ENCODE data around the gene PDSS2.
"Not testable (repeated sequence)": the region's sequence is repeated elsewhere in the genome, so short reads cannot be mapped to it uniquely, and the experiment has no call there.

Gene PDSS2

DNA sequence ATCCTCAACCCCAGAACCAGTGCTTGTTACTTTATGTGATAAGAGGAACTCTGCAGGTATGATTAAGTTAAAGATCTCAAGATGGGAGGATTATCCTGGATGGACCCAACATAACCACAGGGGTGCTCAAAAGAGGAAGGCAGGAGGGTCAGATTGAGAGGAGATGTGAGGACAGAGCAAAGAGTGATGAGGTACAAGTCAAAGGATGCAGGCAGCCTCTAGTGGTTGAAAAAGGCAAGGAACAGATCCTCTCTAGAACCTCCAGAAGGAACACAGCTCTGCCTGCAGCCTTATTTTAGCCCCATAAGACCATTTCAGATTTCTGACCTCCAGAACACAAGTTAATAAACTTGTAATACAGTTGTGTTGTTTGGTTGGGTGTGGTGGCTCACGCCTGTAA lies 41.2 kb downstream of the PDSS2 start:
- no peak for DNase-seq (ENCODE audit: low read depth in 2 of 2)

- DNase-seq (ENCODE audit: low read depth in 2 of 2): no peak
Measured at GRCh38 chr6:107416145-107416544, 43.2 kb downstream of the PDSS2 start.

- DNase-seq (ENCODE audit: low read depth in 2 of 2): no peak
Measured at GRCh38 chr6:107413966-107414645, 45.3 kb downstream of the PDSS2 start.

GRCh38 chr6:107411161-107411560 lies 48.2 kb downstream of the PDSS2 start:
- no peak for DNase-seq (ENCODE audit: low read depth in 2 of 2)

DNA sequence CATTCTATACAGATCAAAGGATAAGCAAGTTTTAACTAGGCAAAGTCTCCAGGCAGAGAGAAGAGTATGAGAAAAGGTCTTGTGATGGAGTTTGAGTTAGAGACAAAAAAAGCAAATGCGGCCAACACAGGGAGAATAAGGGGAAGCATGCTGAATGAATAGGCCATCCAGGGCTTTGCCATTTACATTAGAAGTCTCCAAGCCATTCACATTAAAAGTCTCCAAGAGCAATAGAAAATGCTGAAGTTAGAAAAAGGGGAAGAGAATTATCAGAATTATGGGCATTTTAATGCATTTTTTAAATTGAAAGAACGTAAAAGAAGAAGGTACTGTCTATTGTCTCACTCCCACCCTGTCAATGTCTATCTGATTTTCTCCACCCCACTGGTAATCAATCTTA lies 49.4 kb downstream of the PDSS2 start:
- no peak for DNase-seq (ENCODE audit: low read depth in 2 of 2)

- DNase-seq (ENCODE audit: low read depth in 2 of 2): no peak
Measured at GRCh38 chr6:107408714-107409113, 50.6 kb downstream of the PDSS2 start.

DNA sequence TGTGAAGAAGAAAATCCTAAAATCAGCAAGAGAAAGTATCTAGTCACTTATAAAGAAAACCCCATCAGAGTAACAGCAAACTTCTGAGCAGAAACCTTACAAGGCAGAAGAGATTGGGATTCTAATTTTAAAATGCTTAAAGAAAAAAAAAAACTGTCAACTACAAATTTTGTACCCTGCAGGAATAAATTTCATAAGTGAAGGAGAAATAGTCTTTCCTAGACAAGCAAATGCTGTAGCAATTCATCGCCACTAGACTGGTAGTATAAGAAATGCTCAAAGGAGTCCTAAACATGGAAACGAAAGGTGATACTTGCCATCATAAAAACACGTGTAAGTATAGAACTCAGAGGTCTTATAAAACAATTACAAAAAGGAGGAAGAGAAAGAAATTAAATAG lies 54.4 kb downstream of the PDSS2 start:
- no peak for DNase-seq (ENCODE audit: low read depth in 2 of 2)

- DNase-seq (ENCODE audit: low read depth in 2 of 2): no peak
Measured at GRCh38 chr6:107402533-107402932, 56.8 kb downstream of the PDSS2 start.

- no peak for DNase-seq (ENCODE audit: low read depth in 2 of 2)
Measured at GRCh38 chr6:107401573-107401972, 57.8 kb downstream of the PDSS2 start.

DNA sequence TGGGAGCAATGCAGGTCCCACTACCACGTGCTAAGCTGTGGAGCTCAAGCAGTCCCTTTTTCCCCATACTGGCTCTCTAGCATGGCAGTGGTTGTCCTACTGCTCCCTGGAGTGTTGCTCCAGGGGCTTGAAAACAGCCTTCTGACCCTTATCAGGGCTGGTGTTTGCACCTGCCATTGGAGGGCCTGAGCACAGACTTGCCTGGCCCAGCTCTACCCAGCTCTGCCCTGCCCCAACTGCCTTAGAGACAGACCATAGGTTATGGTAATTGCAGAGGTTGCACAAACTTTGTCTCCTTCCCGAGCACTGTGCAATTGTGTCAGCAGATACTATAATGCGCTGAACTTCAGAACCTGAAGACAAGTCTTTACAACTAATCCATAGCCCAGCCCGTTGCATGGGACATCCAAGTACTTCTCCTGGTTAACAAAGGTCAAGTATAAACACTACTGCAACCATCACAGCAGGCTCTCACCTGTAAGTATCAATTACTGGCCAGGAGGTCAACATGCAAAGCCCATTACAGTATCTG lies 58.7 kb downstream of the PDSS2 start:
- DNase-seq (ENCODE audit: low read depth in 2 of 2): no peak

DNA sequence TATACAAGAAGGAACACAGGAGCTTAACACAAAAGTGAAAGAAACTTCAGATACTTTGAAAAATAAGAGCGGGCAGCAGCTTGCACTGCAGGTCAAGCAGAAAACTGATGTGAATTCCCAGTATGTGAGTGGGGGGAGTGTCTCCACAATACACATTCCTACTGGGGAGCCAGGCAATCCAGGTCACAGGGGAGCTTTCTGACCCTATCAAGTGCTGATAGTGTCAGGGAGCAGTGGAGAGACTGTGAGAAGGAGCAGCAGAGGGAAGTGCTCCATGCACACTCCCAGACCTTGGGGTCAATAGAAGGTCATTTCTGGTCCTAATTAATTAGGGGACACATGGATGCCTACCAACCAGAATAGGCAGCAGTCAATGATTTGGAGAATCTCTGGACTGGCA lies 59.4 kb downstream of the PDSS2 start:
- no peak for DNase-seq (ENCODE audit: low read depth in 2 of 2)

DNA sequence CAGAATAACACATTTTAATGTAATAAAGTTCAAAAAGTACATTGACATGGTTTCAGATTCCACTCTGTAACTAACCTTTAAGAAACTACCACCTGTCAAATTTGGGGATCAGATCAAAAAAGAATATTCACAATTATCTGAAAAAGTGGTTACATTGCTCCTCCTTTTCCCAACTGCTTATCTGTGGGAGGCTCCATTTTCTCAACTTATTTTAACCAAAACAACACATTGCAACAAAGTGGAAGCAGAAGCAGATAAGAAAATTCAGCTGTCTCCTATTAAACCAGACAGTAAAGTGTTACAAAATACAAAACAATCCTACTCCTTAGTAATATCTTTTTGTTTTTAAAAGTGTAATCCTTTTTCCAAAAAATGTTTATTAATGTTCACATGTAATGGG lies 61.4 kb downstream of the PDSS2 start:
- DNase-seq (ENCODE audit: low read depth in 2 of 2): no peak

DNA sequence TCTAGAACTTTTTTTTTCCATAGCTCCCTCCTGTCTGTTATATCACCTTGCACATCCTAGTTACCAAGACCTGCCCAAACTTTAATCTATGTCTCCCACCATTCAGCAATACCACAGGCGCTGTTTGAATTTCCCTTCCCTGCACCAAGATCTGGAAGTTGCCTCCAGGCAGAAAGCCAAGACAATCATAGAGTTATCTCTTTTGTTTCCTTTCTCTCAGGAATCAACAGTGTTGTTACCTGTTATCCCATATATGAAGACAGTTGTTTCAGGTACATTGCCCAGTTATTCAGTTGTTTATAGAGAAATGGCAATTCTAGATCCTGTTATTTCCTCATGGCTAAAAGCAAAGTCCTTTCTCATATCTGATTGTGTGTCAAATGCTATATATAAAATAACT lies 63.2 kb downstream of the PDSS2 start:
- DNase-seq (ENCODE audit: low read depth in 2 of 2): no peak

DNA sequence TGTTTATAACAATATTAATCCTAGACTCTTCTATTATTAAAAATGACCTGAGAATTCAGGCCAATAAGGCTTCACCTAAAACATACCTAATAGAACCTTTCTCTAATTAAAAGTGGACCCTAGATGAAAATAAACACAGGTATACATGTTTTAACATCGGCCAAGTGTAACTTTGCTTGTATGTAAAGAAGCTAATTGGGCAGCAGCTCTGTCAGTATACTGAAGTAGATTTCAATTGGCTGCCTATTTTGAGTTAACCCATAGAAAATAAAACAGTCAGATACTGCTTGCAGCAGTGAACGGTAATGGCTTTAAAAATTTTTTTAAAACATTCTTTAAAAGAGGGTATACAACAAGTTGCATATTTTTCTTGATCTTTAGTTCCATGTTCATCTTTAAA lies 67.3 kb downstream of the PDSS2 start:
- DNase-seq (ENCODE audit: low read depth in 2 of 2): no peak

- no peak for DNase-seq (ENCODE audit: low read depth in 2 of 2)
Measured at GRCh38 chr6:107390685-107391435, 68.5 kb downstream of the PDSS2 start.

DNA sequence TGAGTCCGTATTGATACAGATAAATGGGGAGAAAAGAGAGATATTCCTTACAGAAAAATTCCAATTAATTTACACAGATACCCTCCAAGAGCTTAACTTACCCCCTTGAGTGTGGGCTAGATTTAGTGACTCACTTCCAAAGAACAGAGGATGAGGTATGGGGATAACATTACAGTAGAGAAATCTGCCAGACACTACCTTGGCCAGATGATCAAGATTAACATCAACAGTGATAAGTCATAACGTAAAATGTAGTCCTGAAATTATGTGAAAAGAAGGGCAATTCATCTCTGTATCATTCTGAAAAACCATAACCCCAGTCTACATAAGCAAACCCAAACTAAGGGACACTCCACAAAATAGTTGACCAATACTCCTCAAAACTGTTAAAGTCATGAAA lies 69.3 kb downstream of the PDSS2 start:
- no peak for DNase-seq (ENCODE audit: low read depth in 2 of 2)

DNA sequence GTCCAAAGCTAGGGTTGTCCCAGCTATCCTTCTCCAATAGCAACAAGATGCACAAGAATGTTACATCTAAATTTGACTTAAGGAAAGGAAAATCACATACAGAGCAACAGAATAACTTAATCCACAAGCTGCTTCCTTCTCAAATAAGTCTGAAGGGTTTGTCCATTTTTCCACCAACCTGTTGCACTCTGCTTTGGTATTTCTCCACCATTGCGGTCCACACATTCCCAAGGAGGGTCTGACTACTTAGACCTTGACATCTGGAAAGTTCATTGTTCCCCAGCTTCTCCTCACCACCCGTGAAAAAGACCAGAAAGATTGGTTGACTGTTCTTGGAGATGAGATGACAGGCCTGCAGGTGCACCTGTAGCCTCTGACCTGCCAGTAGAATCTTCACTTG lies 72.5 kb downstream of the PDSS2 start:
- no peak for DNase-seq (ENCODE audit: low read depth in 2 of 2)

DNA sequence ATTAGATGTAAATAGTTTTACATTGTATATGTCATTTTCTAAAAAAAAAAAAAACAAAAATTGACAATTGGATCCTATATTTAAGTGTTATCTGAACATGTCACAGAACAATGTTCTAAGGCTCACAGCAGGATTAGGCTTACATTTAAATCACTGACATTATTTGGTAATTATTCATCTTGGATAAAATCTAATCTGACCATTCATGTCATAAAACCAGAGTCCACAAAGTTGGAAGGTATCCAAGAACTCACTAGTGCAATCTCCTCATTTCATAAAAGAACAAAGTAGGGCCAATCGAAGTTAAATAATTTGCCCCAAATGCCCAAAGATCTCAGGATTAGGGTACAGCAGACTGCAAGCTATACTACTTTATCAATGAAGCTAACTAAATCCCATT lies 73.0 kb downstream of the PDSS2 start:
- DNase-seq (ENCODE audit: low read depth in 2 of 2): no peak

DNA sequence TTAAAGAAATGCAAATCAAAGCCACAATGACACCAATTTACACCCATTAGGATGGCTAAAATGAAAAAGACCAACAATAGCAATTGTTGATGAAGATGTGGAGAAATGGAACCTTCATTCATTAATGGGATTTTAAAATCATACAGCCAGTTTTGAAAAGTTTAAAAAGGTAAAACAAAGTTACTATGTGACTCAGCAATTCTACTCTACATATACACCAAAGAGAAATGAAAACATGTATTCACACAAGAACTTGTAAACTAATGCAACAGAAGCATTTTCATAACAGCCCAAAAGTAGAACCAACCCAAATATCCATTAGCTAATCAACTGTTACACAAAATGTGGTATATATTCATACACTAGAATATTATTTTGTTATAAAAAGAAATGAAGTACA lies 75.7 kb downstream of the PDSS2 start:
- DNase-seq (ENCODE audit: low read depth in 2 of 2): no peak

- no peak for DNase-seq (ENCODE audit: low read depth in 2 of 2)
Measured at GRCh38 chr6:107374264-107374663, 85.1 kb downstream of the PDSS2 start.

DNA sequence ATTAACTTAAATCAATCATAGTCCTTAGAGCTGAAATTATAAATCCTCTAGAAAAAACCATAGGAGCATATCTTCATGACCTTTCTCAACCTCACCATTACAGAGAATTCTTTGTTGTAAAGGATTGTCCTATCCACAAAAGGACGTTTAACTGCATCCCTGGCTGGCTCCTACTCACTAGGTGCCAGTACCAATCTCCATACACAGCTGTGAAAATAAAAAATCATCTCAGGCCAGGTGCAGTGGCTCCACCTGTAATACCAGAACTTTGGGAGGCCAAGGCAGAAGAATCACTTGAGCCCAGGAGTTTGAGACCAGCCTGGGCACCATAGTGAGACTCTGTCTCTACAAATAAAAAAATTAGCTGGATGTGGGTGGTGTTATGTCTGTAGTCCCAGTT lies 89.9 kb downstream of the PDSS2 start:
- DNase-seq (ENCODE audit: low read depth in 2 of 2): no peak

DNA sequence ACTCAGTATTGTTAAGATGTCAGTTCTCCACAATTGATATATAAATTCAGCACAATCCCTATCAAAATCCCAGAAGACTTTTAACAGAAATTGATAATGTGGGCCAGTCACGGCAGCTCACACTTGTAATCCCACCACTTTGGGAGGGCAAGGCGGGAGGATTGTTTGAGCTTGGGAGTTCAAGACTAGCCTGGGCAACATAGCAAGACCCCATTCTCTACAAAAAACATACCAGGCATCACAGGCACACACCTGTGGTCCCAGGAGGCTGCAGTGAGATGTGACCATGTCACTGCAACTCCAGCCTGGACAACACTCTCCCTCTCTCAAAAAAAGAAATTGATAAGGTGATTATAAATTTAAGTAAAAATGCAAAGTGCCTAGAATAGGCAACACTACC lies 90.9 kb downstream of the PDSS2 start:
- DNase-seq (ENCODE audit: low read depth in 2 of 2): no peak

- not testable (repeated sequence) for DNase-seq (ENCODE audit: low read depth in 2 of 2)
Measured at GRCh38 chr6:107364173-107364572, 95.2 kb downstream of the PDSS2 start.

Measured in stimulated activated CD4-positive, alpha-beta T cell treated with anti-CD3 and anti-CD28 coated beads, Interleukin-1b, Interleukin-23, amount 100 ng/mL, for 4 hours (primary cell).